ENCODE data around the gene IFI27.

The IFI27 gene

GRCh38 chr14:94158239-94158883 is 47.8 kb downstream of the IFI27 start:
- DNase-seq (no peak), ATAC-seq (ENCODE audit: insufficient read depth, low read depth) (peak; percentile 67)
- Histone ChIP-seq H3K4me1 (ENCODE audit: insufficient read depth, low read length) (peaks cover 6% of the 10 kb centered on the region; the same call in 1 of the 2 replicates), H2AFZ (ENCODE audit: low read depth, low read length) (no peak overlapping the region), H3K4me3 (ENCODE audit: low read depth in 1 of 2, low read length in 2 of 2) (no peak overlapping the region), H3K9me3 (ENCODE audit: insufficient read depth, low read length, severe bottlenecking) (no peaks in the 10 kb centered on the region), H3K4me2 (ENCODE audit: insufficient read depth, low read length) (no peak overlapping the region), H3K79me2 (ENCODE audit: insufficient read depth, low read length) (no peaks in the 10 kb centered on the region), H3K27me3 (ENCODE audit: insufficient read depth, low read length, poor library complexity) (peaks cover 12% of the 10 kb centered on the region), H3K9ac (ENCODE audit: low read depth, low read length) (no peak overlapping the region), H3K27ac (ENCODE audit: low read length) (no peak overlapping the region), H4K20me1 (ENCODE audit: insufficient read depth, low read length) (no peaks in the 10 kb centered on the region), H3K36me3 (ENCODE audit: insufficient read depth, low read length) (no peaks in the 10 kb centered on the region)
- no peak for TF ChIP-seq EZH2 (IDR thresholded peaks at IDR 0.05; ENCODE audit: borderline replicate concordance, low read depth, low read length, severe bottlenecking)
- TF ChIP-seq CTCF (IDR thresholded peaks at IDR 0.05; ENCODE audit: borderline replicate concordance, extremely low read depth, low read length, poor library complexity, severe bottlenecking): no peak

GRCh38 chr14:94161058-94161457 is 50.5 kb downstream of the IFI27 start:
- Histone ChIP-seq H3K36me3 (ENCODE audit: insufficient read depth, low read length) (no peaks in the 10 kb centered on the region), H3K4me2 (ENCODE audit: insufficient read depth, low read length) (no peak overlapping the region), H3K4me1 (ENCODE audit: insufficient read depth, low read length) (peaks cover 6% of the 10 kb centered on the region; the same call in 1 of the 2 replicates), H3K27me3 (ENCODE audit: insufficient read depth, low read length, poor library complexity) (peaks cover 15% of the 10 kb centered on the region), H3K79me2 (ENCODE audit: insufficient read depth, low read length) (no peaks in the 10 kb centered on the region), H2AFZ (ENCODE audit: low read depth, low read length) (no peak overlapping the region), H4K20me1 (ENCODE audit: insufficient read depth, low read length) (no peaks in the 10 kb centered on the region), H3K27ac (ENCODE audit: low read length) (no peak overlapping the region), H3K9ac (ENCODE audit: low read depth, low read length) (no peak overlapping the region), H3K4me3 (ENCODE audit: low read depth in 1 of 2, low read length in 2 of 2) (no peak overlapping the region), H3K9me3 (ENCODE audit: insufficient read depth, low read length, severe bottlenecking) (no peaks in the 10 kb centered on the region)
- no peak for DNase-seq
- ATAC-seq (ENCODE audit: insufficient read depth, low read depth): no peak
- TF ChIP-seq EZH2 (IDR thresholded peaks at IDR 0.05; ENCODE audit: borderline replicate concordance, low read depth, low read length, severe bottlenecking) (no peak), CTCF (IDR thresholded peaks at IDR 0.05; ENCODE audit: borderline replicate concordance, extremely low read depth, low read length, poor library complexity, severe bottlenecking) (no peak)

GRCh38 chr14:94161981-94162380 is 51.4 kb downstream of the IFI27 start:
- H3K9me3 ChIP-seq (ENCODE audit: insufficient read depth, low read length, severe bottlenecking): no peaks in the 10 kb centered on the region
- H4K20me1 ChIP-seq (ENCODE audit: insufficient read depth, low read length): no peaks in the 10 kb centered on the region
- ATAC-seq (ENCODE audit: insufficient read depth, low read depth) (0 out of 3 replicates have a peak, but pooled peaks have one; percentile 29), DNase-seq (no peak)
- H3K36me3 ChIP-seq (ENCODE audit: insufficient read depth, low read length): no peaks in the 10 kb centered on the region
- no peak overlapping the region for H2AFZ ChIP-seq (ENCODE audit: low read depth, low read length)
- H3K9ac ChIP-seq (ENCODE audit: low read depth, low read length): no peak overlapping the region
- no peak overlapping the region for H3K4me2 ChIP-seq (ENCODE audit: insufficient read depth, low read length)
- H3K4me1 ChIP-seq (ENCODE audit: insufficient read depth, low read length): peaks cover 6% of the 10 kb centered on the region; the same call in 1 of the 2 replicates
- no peaks in the 10 kb centered on the region for H3K79me2 ChIP-seq (ENCODE audit: insufficient read depth, low read length)
- H3K27me3 ChIP-seq (ENCODE audit: insufficient read depth, low read length, poor library complexity): peaks cover 15% of the 10 kb centered on the region
- H3K4me3 ChIP-seq (ENCODE audit: low read depth in 1 of 2, low read length in 2 of 2): no peak overlapping the region
- no peak overlapping the region for H3K27ac ChIP-seq (ENCODE audit: low read length)
- TF ChIP-seq CTCF (IDR thresholded peaks at IDR 0.05; ENCODE audit: borderline replicate concordance, extremely low read depth, low read length, poor library complexity, severe bottlenecking) (no peak), EZH2 (IDR thresholded peaks at IDR 0.05; ENCODE audit: borderline replicate concordance, low read depth, low read length, severe bottlenecking) (no peak)
